GM12872 (cell line): ENCODE data around the gene ALDH2.

Experiments
- TF ChIP-seq, protein P1 (sequence below): IDR thresholded peaks from 3 replicates; pipeline ENCODE4 v1.5.1; 2011; ENCODE audit warnings: low read depth, mild to moderate bottlenecking, low read length, moderate library complexity; ENCODE audit not compliant: insufficient read depth

Gene ALDH2

DNA sequence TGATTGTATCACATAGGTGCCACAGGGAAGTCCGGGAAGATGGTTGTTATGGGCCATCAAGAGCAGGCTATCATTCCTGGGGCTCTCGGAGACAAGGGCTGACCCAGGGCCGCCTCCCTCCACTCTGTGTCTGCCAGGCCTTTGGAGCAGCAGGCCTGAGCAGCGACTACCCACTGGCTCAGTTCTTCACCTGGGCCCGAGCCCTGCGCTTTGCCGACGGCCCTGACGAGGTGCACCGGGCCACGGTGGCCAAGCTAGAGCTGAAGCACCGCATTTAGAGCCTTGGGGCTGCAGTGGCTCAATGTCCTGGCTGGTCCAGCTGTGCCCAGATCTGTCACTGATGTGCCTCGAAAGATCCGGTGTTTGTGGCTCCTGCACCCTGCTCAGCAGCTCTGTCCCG lies 10.5 kb upstream of the ALDH2 start:
- TF ChIP-seq, protein P1, sequence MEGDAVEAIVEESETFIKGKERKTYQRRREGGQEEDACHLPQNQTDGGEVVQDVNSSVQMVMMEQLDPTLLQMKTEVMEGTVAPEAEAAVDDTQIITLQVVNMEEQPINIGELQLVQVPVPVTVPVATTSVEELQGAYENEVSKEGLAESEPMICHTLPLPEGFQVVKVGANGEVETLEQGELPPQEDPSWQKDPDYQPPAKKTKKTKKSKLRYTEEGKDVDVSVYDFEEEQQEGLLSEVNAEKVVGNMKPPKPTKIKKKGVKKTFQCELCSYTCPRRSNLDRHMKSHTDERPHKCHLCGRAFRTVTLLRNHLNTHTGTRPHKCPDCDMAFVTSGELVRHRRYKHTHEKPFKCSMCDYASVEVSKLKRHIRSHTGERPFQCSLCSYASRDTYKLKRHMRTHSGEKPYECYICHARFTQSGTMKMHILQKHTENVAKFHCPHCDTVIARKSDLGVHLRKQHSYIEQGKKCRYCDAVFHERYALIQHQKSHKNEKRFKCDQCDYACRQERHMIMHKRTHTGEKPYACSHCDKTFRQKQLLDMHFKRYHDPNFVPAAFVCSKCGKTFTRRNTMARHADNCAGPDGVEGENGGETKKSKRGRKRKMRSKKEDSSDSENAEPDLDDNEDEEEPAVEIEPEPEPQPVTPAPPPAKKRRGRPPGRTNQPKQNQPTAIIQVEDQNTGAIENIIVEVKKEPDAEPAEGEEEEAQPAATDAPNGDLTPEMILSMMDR, result no peak

DNA sequence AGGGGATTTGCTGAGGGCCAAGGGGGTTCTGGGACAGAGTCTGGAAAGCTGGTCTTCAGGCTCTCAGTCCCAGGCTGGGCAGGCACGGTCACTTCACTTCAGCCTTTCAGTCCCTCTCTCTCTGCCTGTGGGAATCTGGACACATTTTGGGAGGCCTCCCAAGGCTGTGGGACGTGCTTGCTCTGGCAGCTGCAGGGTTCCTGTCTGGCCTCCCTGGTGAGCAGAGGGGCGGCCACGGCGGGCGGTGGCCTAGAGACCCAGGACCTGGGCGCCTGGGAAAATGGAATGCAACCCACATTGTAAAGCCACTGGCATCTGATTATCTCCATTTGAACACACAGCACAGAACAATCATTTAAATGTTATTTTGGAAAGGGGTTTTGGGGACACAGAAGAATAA lies 10.1 kb upstream of the ALDH2 start:
- TF ChIP-seq, protein P1, result no peak

DNA sequence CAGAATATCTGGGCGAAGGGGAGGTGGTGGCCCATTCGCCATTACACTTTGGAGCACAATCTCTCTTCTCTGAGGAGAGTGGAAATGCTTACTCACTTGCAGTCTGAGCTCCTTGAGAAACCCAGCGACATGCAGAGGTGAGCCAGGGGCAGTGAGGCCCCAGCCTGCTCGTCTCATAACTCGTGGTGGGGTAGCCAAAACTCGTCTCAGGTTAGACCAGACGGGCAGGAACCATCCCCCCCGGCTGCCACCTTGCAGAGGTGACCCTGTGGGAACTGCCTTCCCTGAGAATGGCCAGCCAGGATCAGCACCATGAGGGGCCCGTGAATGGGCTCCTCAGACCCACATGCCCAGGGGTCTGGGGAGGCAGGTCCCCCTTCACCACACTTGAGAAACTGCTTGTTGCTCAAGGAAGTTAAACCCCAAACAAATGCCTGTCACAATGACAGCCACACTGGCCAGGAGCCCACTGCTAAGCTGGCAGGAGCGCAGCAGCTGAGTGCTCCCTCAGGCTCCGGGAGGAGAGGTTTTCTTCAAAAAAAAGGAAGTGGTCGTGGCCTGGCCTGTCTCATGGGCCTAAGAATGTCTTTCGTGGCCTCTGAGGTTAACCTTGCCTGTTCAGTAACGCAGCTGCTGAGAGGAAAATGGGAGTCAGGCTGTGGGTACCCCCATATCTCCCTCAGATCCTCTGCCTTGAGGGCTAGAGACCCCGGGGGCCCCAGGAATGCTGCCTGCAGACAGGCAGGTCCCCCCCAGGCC lies 9.2 kb upstream of the ALDH2 start:
- TF ChIP-seq, protein P1, result no peak

DNA sequence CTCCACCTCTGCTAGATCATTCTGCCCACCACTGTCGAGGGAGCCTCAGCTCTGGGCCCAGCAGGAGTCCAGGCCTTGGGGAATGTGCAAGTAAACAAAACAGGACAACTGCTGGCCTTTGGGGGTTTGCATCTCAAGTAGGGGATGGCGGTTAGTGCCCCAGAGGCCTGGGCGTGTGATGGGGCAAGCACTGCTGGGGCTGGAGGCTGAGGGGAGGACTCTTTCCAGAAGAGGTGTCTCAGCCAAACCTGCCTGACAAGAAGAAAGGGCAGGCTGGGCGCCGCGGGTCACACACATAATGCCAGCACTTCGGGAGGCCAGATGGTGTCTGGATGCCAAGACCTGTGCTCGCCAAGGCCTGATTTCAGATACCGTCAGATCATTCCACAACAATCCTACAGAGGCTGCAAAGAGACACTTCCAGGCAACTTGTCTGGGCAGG lies 8.6 kb upstream of the ALDH2 start:
- TF ChIP-seq, protein P1, result no peak

DNA sequence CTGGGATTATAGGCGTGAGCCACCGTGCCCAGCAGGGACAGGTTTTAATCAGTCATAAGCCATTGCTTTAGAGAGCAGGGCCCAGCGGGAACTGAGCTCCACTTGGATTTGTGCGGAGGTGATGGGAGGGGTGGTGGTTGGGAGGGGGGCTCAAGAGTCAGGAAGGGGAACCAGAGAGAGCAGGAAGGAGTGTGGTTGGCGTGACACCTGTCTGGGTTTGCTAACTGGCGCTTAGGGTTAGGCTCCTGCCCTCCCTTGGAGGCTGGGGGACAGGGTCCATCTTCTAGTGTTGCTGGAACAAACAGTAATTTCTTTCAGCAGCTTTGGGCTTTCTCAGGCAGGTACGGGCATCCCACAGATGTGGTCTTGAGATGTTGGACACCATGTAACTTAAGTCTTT lies 7.5 kb upstream of the ALDH2 start:
- TF ChIP-seq, protein P1, result no peak

DNA sequence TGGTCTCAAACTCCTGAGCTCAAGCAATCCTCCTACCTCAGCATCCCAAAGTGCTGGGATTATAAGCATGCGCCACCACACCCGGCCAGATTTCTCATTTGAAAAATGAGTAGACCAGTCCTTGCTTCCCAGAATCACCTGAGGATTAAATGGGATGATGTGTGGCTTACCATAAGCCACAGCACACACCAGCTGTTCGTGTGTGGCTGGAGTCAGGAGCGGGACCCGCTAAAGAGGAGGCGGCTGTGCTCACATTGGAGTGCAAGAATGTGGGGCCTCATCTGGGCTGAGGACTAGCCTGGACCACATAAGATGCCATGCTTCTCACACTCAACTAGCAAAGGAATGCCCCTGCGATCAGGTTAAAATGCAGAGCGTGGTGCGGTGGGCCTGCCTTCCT lies 6.7 kb upstream of the ALDH2 start:
- TF ChIP-seq, protein P1, result no peak

DNA sequence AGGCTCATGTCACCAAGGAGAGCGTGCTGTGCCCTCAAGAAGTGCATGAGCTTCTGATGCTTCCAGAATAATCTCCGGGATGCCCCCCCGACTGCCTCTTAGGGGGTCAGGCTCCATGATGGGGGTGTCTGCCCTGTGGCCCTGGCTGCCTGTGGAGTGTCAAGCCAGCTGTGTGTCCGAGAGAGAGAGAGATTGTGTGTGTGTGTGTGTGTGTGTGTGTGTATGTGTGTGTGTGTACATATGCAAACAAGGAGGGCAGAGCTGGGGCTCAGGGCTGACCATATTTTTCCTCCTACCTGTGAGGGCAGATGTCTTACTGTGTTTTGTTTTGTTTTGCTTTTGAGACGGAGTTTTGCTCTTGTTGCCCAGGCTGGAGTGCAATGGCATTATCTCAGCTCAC lies 5.6 kb upstream of the ALDH2 start:
- TF ChIP-seq, protein P1, result no peak
